GM13976 (cell line): ENCODE measurements around the gene TMEM87A.

Experiments
- DNase-seq: peaks from one replicate; pipeline ENCODE4 v3.0.0; 2012; ENCODE audit warnings: low spot score
- in situ Hi-C: fragments of 300-500 bp; cut with MboI; formaldehyde crosslinking; loops from one replicate; pipeline ENCODE4 v1.12.0; 2022; ENCODE audit warnings: low sequenced_read_pairs, mixed read lengths, inconsistent platforms; ENCODE audit not compliant: unreplicated experiment
- TF ChIP-seq, protein P1 (sequence below): IDR thresholded peaks from 2 replicates; pipeline ENCODE4 v1.5.1; 2012; ENCODE audit warnings: borderline replicate concordance, mild to moderate bottlenecking; ENCODE audit not compliant: insufficient read depth; ENCODE audit errors: extremely low read depth, missing control alignments, control extremely low read depth

The TMEM87A gene

DNA sequence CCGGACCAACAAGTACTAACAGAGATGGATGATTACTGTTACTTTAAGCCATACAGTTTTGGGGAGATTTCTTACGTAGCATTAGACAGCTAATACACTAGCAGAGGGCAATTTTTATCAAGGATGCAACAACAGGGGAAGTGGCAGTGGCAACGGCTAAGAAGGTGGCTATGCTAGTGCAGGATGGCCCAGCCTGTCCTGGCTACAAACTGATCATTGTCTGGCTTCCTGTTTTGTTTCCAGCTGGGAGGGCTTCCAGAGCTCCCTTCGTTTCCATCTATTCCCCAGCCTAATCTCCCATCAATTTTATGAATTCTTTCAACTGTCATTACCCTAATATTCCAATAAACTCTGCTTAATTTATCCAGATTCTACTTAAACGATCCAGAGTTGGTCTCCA is 100.8 kb downstream of the TMEM87A start:
- in situ Hi-C loops = no loop called here
- no peak for DNase-seq
- TF ChIP-seq, protein P1, sequence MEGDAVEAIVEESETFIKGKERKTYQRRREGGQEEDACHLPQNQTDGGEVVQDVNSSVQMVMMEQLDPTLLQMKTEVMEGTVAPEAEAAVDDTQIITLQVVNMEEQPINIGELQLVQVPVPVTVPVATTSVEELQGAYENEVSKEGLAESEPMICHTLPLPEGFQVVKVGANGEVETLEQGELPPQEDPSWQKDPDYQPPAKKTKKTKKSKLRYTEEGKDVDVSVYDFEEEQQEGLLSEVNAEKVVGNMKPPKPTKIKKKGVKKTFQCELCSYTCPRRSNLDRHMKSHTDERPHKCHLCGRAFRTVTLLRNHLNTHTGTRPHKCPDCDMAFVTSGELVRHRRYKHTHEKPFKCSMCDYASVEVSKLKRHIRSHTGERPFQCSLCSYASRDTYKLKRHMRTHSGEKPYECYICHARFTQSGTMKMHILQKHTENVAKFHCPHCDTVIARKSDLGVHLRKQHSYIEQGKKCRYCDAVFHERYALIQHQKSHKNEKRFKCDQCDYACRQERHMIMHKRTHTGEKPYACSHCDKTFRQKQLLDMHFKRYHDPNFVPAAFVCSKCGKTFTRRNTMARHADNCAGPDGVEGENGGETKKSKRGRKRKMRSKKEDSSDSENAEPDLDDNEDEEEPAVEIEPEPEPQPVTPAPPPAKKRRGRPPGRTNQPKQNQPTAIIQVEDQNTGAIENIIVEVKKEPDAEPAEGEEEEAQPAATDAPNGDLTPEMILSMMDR = no peak

DNA sequence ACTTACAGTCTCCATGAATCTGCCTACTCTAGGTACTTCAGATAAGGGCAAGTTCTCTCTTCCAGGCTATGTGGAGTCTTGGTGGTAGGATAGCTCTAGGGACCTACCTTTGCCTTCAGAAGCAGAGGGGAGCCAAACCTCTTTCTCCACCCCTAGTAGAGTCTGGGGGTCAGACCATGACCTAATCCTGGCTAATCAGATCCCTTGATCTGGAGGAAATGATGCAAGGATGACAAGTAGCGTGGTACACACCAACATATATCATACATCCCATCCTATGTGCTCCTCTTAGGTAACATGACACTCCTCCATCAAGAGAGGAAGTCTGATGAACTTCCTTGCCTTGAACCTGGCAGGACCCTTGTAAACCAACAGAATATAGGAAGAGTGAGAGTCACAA is 101.4 kb downstream of the TMEM87A start:
- no peak for DNase-seq
- in situ Hi-C loops = no loop called here
- TF ChIP-seq, protein P1 = no peak

DNA sequence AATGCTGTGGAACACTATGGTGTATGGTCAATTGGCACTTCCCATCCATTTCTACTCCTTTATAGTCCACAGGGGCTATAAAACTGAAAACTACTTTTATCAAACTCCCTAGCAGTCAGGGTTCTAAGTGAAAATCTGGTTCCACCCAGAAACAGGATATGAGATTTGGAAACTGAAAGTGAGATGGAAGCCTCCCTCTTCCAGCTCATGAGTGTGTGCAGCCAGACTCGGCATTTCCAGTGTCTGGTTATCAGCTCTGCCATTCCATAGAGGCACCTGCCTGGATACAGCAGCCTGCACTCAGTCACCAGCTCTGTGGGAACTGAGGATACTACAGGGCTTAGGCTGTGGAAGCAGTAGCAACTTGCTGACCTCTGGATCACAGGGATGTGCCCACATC is 102.1 kb downstream of the TMEM87A start:
- in situ Hi-C loops = no loop called here
- no peak for DNase-seq
- TF ChIP-seq, protein P1 = no peak

DNA sequence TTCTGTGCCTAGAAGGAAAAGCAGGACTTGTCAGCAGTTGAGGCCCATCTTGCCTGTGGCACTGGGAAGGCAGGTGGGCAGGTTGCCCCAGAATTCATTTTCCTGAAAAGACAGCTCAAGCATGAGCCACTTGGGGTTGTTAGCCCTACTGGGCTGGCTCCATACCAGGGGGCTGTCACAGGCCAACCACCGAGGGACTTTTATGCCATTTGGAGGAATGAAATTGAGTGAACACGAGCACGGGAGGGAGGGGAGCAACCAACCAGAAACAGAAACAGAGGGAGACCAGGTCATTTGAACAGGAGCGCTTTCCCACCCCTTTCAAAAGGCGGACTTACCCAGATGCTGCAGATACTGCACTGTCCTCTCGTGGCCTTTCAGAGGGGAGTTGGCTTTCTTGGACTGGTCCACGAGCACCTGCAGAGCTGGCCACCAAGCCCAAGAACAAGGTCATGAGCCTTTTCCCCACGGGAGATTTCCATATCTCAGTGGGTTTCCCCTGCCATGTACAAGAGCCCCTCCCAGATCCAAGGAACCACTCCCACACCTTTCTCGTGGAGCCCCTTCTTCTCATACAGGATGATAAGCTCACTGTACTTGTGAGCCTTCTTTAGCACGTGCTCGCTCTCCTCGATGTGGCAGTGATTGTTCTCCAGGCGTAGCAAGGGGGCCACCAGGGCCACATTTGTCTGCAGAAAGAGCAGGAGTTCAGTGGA is 106.8 kb downstream of the TMEM87A start:
- TF ChIP-seq, protein P1 = no peak
- in situ Hi-C loops = no loop called here
- DNase-seq = no peak

DNA sequence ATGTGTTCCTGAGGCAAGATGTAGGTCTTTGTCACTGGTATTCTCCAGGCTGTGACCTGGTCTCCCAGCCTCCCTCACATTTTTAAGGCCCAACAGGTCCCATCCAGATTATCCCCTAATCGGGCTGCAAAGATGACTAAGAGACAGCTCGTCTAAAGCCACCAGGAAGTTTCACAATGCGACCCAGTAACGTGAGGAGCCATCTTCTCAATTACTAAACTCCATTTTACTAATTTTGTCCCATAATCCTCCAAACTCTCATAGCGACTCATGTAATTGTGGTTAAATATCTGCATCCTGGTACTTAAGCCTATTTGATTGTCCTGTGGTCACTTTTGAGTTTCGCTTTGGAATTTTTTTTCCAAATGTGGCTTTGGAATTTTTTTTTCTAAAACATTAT is 108.1 kb downstream of the TMEM87A start:
- DNase-seq = no peak
- TF ChIP-seq, protein P1 = no peak
- in situ Hi-C loops = no loop called here

GRCh38 chr15:42163947-42164550 is 109.2 kb downstream of the TMEM87A start:
- no peak for DNase-seq
- TF ChIP-seq, protein P1 = no peak
- in situ Hi-C loops = no loop called here
